Measurements from ENCODE around the gene HOXD11. TPM values are rescaled to one million over a fixed set of nuclear protein-coding genes. Genes with fewer than 3 reads are reported as not detected.

The HOXD11 gene
- total RNA-seq, 4 donors from 2014 or later: not detected

DNA sequence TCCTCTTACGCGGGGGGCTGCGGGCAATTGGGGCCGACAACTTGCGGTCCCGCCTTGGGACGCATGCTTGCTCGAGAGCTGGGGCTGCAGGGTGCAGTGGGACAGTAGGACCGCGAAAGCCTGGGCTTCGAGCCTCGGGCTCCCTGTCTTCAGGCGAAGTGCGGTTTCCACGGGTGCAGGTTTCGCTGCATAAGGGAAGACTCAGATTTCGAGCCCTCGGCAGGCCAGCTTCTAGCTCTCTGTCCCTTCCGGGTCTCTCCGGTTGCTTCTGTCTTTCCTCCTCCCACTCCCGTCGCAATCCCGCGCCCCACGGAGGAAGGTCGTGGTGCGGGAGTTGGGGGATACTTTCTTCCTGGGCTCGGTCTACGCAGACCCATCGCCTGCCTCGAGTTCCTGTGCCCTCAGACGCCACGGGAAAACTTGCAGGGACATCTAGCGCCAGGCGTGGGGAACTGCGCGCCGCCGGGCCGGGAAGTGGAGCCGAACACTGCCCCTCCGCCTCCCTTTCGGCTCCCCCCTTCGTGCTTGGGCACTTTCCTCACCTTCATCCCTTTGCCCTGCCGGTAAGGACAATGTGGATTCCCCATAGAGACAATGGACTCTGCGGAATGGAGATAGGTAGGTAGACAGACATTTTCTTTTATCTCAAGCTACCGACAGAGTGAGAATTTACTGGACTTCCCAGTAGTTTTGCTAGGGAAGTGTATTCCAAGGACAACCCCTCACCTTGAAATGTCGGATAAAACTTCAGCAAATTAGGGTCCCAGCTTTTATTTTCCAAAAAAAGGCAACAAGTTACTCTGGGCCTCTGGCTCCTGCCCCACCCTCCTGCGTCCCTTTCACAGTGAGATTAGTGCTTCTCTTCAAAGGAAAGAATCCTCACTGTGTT is 18.8 kb upstream of the HOXD11 start:
- no peak overlapping the region for H3K27ac ChIP-seq
- 11% methylated on average over 3 of the region's 49 CpGs; no CpG with 5 or more reads in 1 of the 2 donors for WGBS, 2 donors (ENCODE audit: low coverage in 1 of 2)
- H3K27me3 ChIP-seq: peaks cover 100% of the 10 kb centered on the region
- TF ChIP-seq, protein P1, sequence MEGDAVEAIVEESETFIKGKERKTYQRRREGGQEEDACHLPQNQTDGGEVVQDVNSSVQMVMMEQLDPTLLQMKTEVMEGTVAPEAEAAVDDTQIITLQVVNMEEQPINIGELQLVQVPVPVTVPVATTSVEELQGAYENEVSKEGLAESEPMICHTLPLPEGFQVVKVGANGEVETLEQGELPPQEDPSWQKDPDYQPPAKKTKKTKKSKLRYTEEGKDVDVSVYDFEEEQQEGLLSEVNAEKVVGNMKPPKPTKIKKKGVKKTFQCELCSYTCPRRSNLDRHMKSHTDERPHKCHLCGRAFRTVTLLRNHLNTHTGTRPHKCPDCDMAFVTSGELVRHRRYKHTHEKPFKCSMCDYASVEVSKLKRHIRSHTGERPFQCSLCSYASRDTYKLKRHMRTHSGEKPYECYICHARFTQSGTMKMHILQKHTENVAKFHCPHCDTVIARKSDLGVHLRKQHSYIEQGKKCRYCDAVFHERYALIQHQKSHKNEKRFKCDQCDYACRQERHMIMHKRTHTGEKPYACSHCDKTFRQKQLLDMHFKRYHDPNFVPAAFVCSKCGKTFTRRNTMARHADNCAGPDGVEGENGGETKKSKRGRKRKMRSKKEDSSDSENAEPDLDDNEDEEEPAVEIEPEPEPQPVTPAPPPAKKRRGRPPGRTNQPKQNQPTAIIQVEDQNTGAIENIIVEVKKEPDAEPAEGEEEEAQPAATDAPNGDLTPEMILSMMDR (IDR thresholded peaks at IDR 0.05): peak in 3 of 4 experiments; percentile 56 to 82 (median 57)
- no peak for TF ChIP-seq POLR2A (IDR thresholded peaks at IDR 0.05)
- H3K4me1 ChIP-seq: peaks cover 0 to 52% (median 32%) of the 10 kb centered on the region in 3 donors
- no peaks in the 10 kb centered on the region for H3K9me3 ChIP-seq
- peak; percentile 47 for ATAC-seq
- peak overlapping the region in 1 of 2 donors; percentile 38 for H3K4me3 ChIP-seq
- no peaks in the 10 kb centered on the region for H3K36me3 ChIP-seq

DNA sequence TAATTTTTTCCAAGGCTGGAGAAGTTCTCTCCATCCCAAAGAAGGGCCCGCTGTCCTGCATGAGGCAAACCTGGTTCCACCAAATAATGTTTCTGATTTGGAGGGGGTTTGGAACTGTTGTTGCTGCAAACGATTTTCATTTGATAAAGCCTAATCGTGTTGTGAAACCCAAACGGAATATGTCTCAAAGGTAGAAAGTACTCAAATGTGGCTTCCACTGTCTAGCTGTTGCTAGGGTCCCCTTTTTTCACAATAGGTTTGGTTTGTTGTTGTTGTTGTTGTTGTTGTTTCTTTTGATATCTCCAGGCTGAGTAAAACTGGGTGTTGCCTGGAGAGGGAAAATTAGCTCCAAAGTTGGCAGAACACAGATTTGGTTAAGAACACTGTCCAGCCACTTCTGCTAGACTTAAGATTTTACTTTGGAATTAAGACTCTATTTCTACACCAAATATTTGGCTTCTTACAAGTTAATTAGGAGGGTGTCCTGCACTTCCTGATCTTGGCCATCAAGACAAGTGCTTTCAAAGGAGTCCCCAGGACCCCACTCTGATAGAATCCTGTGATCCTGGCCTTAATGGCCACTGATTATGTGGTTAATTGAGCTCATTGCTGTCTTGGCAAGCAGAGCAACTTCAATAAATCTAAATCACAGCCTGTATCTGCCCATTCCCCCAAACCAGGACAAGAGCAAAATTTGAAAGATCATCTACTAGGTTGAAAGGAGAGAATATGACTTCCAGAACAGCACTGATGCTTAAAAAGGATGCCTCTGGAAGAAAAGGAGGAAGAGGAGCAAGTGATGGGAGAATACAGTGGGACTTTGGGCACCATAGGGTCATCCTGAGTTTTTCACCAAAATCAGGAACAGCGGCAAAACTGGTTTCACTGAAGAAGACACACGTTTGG is 17.9 kb upstream of the HOXD11 start:
- TF ChIP-seq POLR2A (IDR thresholded peaks at IDR 0.05) (no peak), EP300 (IDR thresholded peaks at IDR 0.05) (no peak), POLR2AphosphoS5 (IDR thresholded peaks at IDR 0.05) (no peak)
- TF ChIP-seq, protein P1 (IDR thresholded peaks at IDR 0.05): no peak
- no peak for ATAC-seq
- no peaks in the 10 kb centered on the region for H3K9me3 ChIP-seq
- peaks cover 0 to 53% (median 34%) of the 10 kb centered on the region in 3 donors for H3K4me1 ChIP-seq
- no peak overlapping the region for H3K27ac ChIP-seq
- no peaks in the 10 kb centered on the region for H3K36me3 ChIP-seq
- no peak overlapping the region for H3K4me3 ChIP-seq
- H3K27me3 ChIP-seq: peaks cover 100% of the 10 kb centered on the region
- 7 to 11% methylated on average over 4 to 6 of the region's 6 CpGs for WGBS, 2 donors (ENCODE audit: low coverage in 1 of 2)

DNA sequence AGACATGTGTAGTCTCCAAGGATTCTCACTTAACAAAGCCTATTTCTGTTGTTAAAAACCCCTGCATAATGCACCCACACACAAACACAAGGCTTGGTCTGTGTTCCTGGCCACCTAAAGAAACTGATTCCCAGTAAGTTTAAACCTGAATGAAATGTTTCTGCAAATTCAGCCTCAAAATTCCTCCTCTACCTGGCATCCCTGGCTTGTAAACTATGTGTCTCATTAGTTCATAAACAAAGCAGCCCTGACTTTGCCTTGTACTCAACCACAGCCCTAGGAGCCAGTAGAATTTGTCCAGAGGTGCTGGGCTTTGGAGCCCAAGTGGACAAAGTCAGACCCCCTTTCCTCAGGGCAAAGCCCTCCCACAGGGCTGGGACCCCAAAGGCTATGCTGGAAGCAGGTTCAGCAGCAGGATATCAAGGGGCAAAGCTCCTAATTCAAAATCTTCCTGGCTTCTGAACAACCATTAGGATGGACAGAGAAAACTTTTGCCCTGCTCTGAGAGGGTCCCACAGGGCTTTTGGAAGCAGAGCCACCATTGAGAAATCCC is 17.2 kb upstream of the HOXD11 start:
- Histone ChIP-seq H3K4me1 (peaks cover 0 to 48% (median 30%) of the 10 kb centered on the region in 3 donors), H3K9me3 (no peaks in the 10 kb centered on the region), H3K27me3 (peaks cover 100% of the 10 kb centered on the region), H3K27ac (no peak overlapping the region), H3K4me3 (no peak overlapping the region), H3K36me3 (no peaks in the 10 kb centered on the region)
- ATAC-seq: no peak
- TF ChIP-seq POLR2A (IDR thresholded peaks at IDR 0.05) (no peak), EP300 (IDR thresholded peaks at IDR 0.05) (no peak), POLR2AphosphoS5 (IDR thresholded peaks at IDR 0.05) (no peak)
- TF ChIP-seq, protein P1 (IDR thresholded peaks at IDR 0.05): no peak

DNA sequence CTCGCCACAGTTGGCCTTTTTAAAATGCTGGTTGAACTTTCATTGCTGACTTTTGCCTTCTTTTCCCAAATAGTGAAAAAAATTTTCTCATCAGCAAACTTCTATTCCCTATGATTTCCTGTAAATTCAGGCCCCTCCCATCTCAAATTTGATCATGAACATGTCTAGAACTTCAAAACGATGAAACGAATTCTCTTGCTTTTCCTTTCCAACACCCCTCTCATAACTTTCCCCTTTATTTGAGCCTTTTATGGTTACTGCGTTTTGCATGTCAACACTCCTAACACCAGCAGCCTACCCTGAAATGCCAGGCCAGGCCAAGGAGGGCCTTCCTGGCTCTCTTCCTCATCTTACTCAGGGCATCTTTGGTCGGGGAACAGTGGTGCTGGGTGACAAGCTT is 16.2 kb upstream of the HOXD11 start:
- H3K27ac ChIP-seq: no peak overlapping the region
- no peak for ATAC-seq
- H3K4me3 ChIP-seq: no peak overlapping the region
- no peaks in the 10 kb centered on the region for H3K9me3 ChIP-seq
- peaks cover 100% of the 10 kb centered on the region for H3K27me3 ChIP-seq
- TF ChIP-seq EP300 (IDR thresholded peaks at IDR 0.05) (no peak), POLR2A (IDR thresholded peaks at IDR 0.05) (no peak), POLR2AphosphoS5 (IDR thresholded peaks at IDR 0.05) (no peak)
- TF ChIP-seq, protein P1 (IDR thresholded peaks at IDR 0.05): no peak
- no peaks in the 10 kb centered on the region for H3K36me3 ChIP-seq
- H3K4me1 ChIP-seq: peaks cover 0 to 38% (median 25%) of the 10 kb centered on the region in 3 donors
- 35 to 44% methylated on average over 3 to 4 of the region's 5 CpGs for WGBS, 2 donors (ENCODE audit: low coverage in 1 of 2)
